IMR-90 (cell line): ENCODE data around the gene ST3GAL4. TPM values are rescaled to one million over a fixed set of nuclear protein-coding genes. Genes with fewer than 3 reads are reported as not detected.

Experiments
- ATAC-seq: fragments of 200-7000 bp; cut with Tn5 transposase; 2 replicates; pipeline ENCODE4 v1.9.1; 2020; ENCODE audit warnings: low read depth, mild to moderate bottlenecking, moderate library complexity
- BruUV-seq: library from RNA; stranded (reverse); fragments of 400-500 nt; replicated peaks from 2 replicates; lab custom pipeline; 2021; lab: Mats Ljungman, UMichigan
- CTCF ChIA-PET: fragments of 300-600 bp; formaldehyde crosslinking; extraction: SDS; loops from one replicate; lab custom pipeline; 2021; ENCODE audit warnings: antibody characterized with exemption; lab: Yijun Ruan, JAX
- POLR2A ChIA-PET: fragments of 300-600 bp; sonication (Branson Sonifier 250); formaldehyde crosslinking; loops from one replicate; lab custom pipeline; 2022; ENCODE audit warnings: antibody characterized with exemption; ENCODE audit not compliant: unreplicated experiment; lab: Charles Lee
- DNase-seq: peaks from one replicate; pipeline ENCODE4 v3.0.0; 2013
- H2AFZ ChIP-seq: replicated peaks from 2 replicates; pipeline ENCODE3; 2013; ENCODE audit warnings: low read length, mild to moderate bottlenecking; ENCODE audit not compliant: poor library complexity
- H2AK5ac ChIP-seq: 2 replicates; pipeline ENCODE4 v1.6.1; 2013; ENCODE audit warnings: low read depth, low read length, inconsistent platforms
- H2AK9ac ChIP-seq: replicated peaks from 2 replicates; pipeline ENCODE3; 2013; ENCODE audit warnings: mild to moderate bottlenecking, low read depth, low read length, moderate library complexity; ENCODE audit not compliant: poor library complexity
- H2BK120ac ChIP-seq: 2 replicates; pipeline ENCODE4 v1.6.1; 2013; ENCODE audit warnings: low read depth, low read length, inconsistent platforms
- H2BK15ac ChIP-seq: 3 replicates; pipeline ENCODE4 v1.6.1; 2013; ENCODE audit warnings: low read depth, low read length, inconsistent platforms
- H2BK20ac ChIP-seq: 2 replicates; pipeline ENCODE4 v1.6.1; 2013; ENCODE audit warnings: low read depth, mild to moderate bottlenecking, inconsistent platforms, low read length, moderate library complexity
- H2BK5ac ChIP-seq: 2 replicates; pipeline ENCODE4 v1.6.1; 2013; ENCODE audit warnings: mild to moderate bottlenecking, low read depth, low read length, inconsistent platforms; ENCODE audit not compliant: poor library complexity, severe bottlenecking
- H3K14ac ChIP-seq: replicated peaks from 2 replicates; pipeline ENCODE4 v1.6.1; 2013; ENCODE audit warnings: low read depth, low read length, inconsistent platforms
- H3K18ac ChIP-seq: 2 replicates; pipeline ENCODE4 v1.6.1; 2013; ENCODE audit warnings: low read depth, low read length, control low read depth
- H3K23ac ChIP-seq: 2 replicates; pipeline ENCODE4 v1.6.1; 2013; ENCODE audit warnings: low read depth, low read length, inconsistent platforms
- H3K27ac ChIP-seq: 2 replicates; pipeline ENCODE4 v1.5.1; 2013; ENCODE audit warnings: mild to moderate bottlenecking, control low read depth, low read length; ENCODE audit not compliant: insufficient read depth
- H3K27me3 ChIP-seq: 2 replicates; pipeline ENCODE4 v1.6.1; 2013; ENCODE audit warnings: low read length; ENCODE audit not compliant: control insufficient read depth, insufficient read depth
- H3K36me3 ChIP-seq: 2 replicates; pipeline ENCODE4 v1.6.1; 2013; ENCODE audit warnings: low read length, mixed read lengths; ENCODE audit not compliant: control insufficient read depth, insufficient read depth
- H3K4ac ChIP-seq: 2 replicates; pipeline ENCODE4 v1.6.1; 2013; ENCODE audit warnings: low read depth, low read length, inconsistent platforms
- H3K4me1 ChIP-seq: 2 replicates; pipeline ENCODE4 v1.6.1; 2013; ENCODE audit warnings: low read length, mixed read lengths; ENCODE audit not compliant: control insufficient read depth, insufficient read depth
- H3K4me2 ChIP-seq: 2 replicates; pipeline ENCODE4 v1.6.1; 2013; ENCODE audit warnings: low read depth, mild to moderate bottlenecking, control low read depth, low read length, moderate library complexity
- H3K4me3 ChIP-seq: 2 replicates; pipeline ENCODE4 v1.5.1; 2013; ENCODE audit warnings: low read depth, mild to moderate bottlenecking, control low read depth, low read length, moderate library complexity; ENCODE audit not compliant: insufficient read depth
- H3K56ac ChIP-seq: 2 replicates; pipeline ENCODE4 v1.6.1; 2013; ENCODE audit warnings: low read length, inconsistent platforms; ENCODE audit not compliant: insufficient read depth; ENCODE audit errors: extremely low read depth
- H3K79me1 ChIP-seq, 2 experiments: 2 replicates each; pipeline ENCODE4 v1.6.1; 2013; ENCODE audit warnings: low read length in 2 of 2, inconsistent platforms in 1 of 2, low read depth in 1 of 2
- H3K9ac ChIP-seq: 2 replicates; pipeline ENCODE4 v1.6.1; 2013; ENCODE audit warnings: low read depth, low read length, control low read depth
- H3K9me1 ChIP-seq: 2 replicates; pipeline ENCODE4 v1.6.1; 2013; ENCODE audit warnings: low read length, inconsistent platforms; ENCODE audit not compliant: insufficient read depth
- H3K9me3 ChIP-seq: 2 replicates; pipeline ENCODE4 v1.6.1; 2013; ENCODE audit warnings: low read length; ENCODE audit not compliant: control insufficient read depth, insufficient read depth
- H4K20me1 ChIP-seq: 2 replicates; pipeline ENCODE4 v1.6.1; 2013; ENCODE audit warnings: low read length, inconsistent platforms; ENCODE audit not compliant: insufficient read depth
- H4K5ac ChIP-seq: 2 replicates; pipeline ENCODE4 v1.6.1; 2013; ENCODE audit warnings: mild to moderate bottlenecking, low read depth, low read length, control low read depth
- H4K8ac ChIP-seq, 2 experiments: 2 replicates each; pipeline ENCODE4 v1.6.1; 2013; ENCODE audit warnings: low read depth in 2 of 2, low read length in 2 of 2, control low read depth in 1 of 2, inconsistent platforms in 1 of 2
- H4K91ac ChIP-seq: 2 replicates; pipeline ENCODE4 v1.6.1; 2013; ENCODE audit warnings: low read depth, low read length, inconsistent platforms; ENCODE audit not compliant: insufficient read depth
- BHLHE40 ChIP-seq: fragments of 150-350 bp; IDR thresholded peaks from 2 replicates; pipeline ENCODE4 v1.6.1; 2016; ENCODE audit warnings: mild to moderate bottlenecking, low read depth, low read length
- CEBPB ChIP-seq: IDR thresholded peaks from 2 replicates; pipeline ENCODE4 v1.6.1; 2012; ENCODE audit warnings: low read depth, low read length, improper control_type of control experiment
- CHD1 ChIP-seq: IDR thresholded peaks from 2 replicates; pipeline ENCODE4 v1.6.1; 2012; ENCODE audit warnings: low read depth, low read length, improper control_type of control experiment
- CTCF ChIP-seq: conservative IDR thresholded peaks from 2 replicates; pipeline ENCODE4 v1.5.1; 2012; ENCODE audit warnings: mild to moderate bottlenecking, low read depth, low read length, improper control_type of control experiment
- ELK1 ChIP-seq: fragments of 150-350 bp; IDR thresholded peaks from 2 replicates; pipeline ENCODE4 v1.6.1; 2016; ENCODE audit warnings: low read depth, mild to moderate bottlenecking, low read length, moderate library complexity, borderline replicate concordance
- FOS ChIP-seq: fragments of 150-350 bp; IDR thresholded peaks from 2 replicates; pipeline ENCODE4 v1.6.1; 2016; ENCODE audit warnings: low read depth, low read length
- MAFK ChIP-seq: IDR thresholded peaks from 2 replicates; pipeline ENCODE4 v1.6.1; 2012; ENCODE audit warnings: low read depth, low read length, improper control_type of control experiment
- MAZ ChIP-seq: IDR thresholded peaks from 2 replicates; pipeline ENCODE4 v1.6.1; 2012; ENCODE audit warnings: low read depth, mild to moderate bottlenecking, low read length, improper control_type of control experiment, moderate library complexity, borderline replicate concordance
- MXI1 ChIP-seq: IDR thresholded peaks from 2 replicates; pipeline ENCODE4 v1.6.1; 2012; ENCODE audit warnings: low read depth, mild to moderate bottlenecking, low read length, moderate library complexity, borderline replicate concordance
- NFE2L2 ChIP-seq: fragments of 150-350 bp; IDR thresholded peaks from 2 replicates; pipeline ENCODE4 v1.6.1; 2016; ENCODE audit warnings: low read depth, mild to moderate bottlenecking, low read length
- POLR2A ChIP-seq: IDR thresholded peaks from 2 replicates; pipeline ENCODE4 v1.6.1; 2012; ENCODE audit warnings: mild to moderate bottlenecking, low read depth, low read length
- RAD21 ChIP-seq: IDR thresholded peaks from 2 replicates; pipeline ENCODE4 v1.6.1; 2012; ENCODE audit warnings: low read length, improper control_type of control experiment
- RCOR1 ChIP-seq: IDR thresholded peaks from 2 replicates; pipeline ENCODE4 v1.6.1; 2012; ENCODE audit warnings: mild to moderate bottlenecking, low read length, improper control_type of control experiment; ENCODE audit not compliant: insufficient replicate concordance
- RFX5 ChIP-seq: IDR thresholded peaks from 2 replicates; pipeline ENCODE4 v1.8.0; 2012; ENCODE audit warnings: low read depth, mild to moderate bottlenecking, low read length, moderate library complexity
- SMC3 ChIP-seq: fragments of 150-350 bp; IDR thresholded peaks from 2 replicates; pipeline ENCODE4 v1.6.1; 2016; ENCODE audit warnings: low read depth, mild to moderate bottlenecking, antibody characterized with exemption, low read length, moderate library complexity
- USF2 ChIP-seq: fragments of 150-350 bp; IDR thresholded peaks from 2 replicates; pipeline ENCODE4 v1.6.1; 2017; ENCODE audit warnings: mild to moderate bottlenecking, antibody characterized with exemption, low read length, low read depth
- WGBS, 2 experiments: methylation state at CpG; one replicate each; pipeline versions ENCODE4 v1.1.5 to v1.1.7; 2013; ENCODE audit warnings: missing lambda C conversion rate in 2 of 2; ENCODE audit not compliant: insufficient read length in 1 of 2; ENCODE audit errors: extremely low coverage in 2 of 2; 5-methylcytosine and 5-hydroxymethylcytosine counted together
- dilution Hi-C: fragments of 300-500 bp; cut with HindIII; formaldehyde crosslinking; loops from one replicate; pipeline ENCODE4 v1.14.3; 2018; ENCODE audit warnings: low sequenced_read_pairs; ENCODE audit not compliant: unreplicated experiment
- in situ Hi-C: fragments of 300-500 bp; cut with MboI; formaldehyde crosslinking; loops from 3 replicates; pipeline ENCODE4 v1.14.3; 2019; ENCODE audit warnings: low sequenced_read_pairs, inconsistent platforms, mixed read lengths
- intact Hi-C: fragments of 100-400 bp; cut with micrococcal nuclease; formaldehyde crosslinking; loops from 2 replicates; pipeline ENCODE4 v1.10.0; 2022
- polyA plus RNA-seq, 3 experiments: library from polyadenylated mRNA; depleted of rRNA; stranded (reverse); fragments of >200 nt; gene quantifications; 2 replicates each; pipeline ENCODE4 v1.2.3, GENCODE V29; 2012; ENCODE audit warnings: low replicate concordance in 1 of 3
- total RNA-seq: library from RNA; depleted of rRNA; stranded (reverse); fragments of >200 nt; gene quantifications from 2 replicates; pipeline ENCODE4 v1.2.3, GENCODE V29; 2012

ST3GAL4 gene
- total and polyA plus RNA-seq, 2 of the 4 experiments (the other 2 are of a cell fraction), result 17.0 to 19.7 TPM

GRCh38 chr11:126322996-126323395, 32.5 kb upstream of the ST3GAL4 start:
- ATAC-seq, result no peak
- H3K4me3 ChIP-seq, result no peak overlapping the region
- H3K9ac ChIP-seq, result no peak overlapping the region
- BruUV-seq, result no TSS peak
- TF ChIP-seq POLR2A (no peak), MXI1 (no peak), SMC3 (no peak), CHD1 (no peak), RFX5 (no peak), CTCF (no peak), NFE2L2 (no peak), USF2 (no peak), CEBPB (no peak), MAZ (no peak), RCOR1 (no peak), ELK1 (no peak), RAD21 (no peak), MAFK (no peak), BHLHE40 (no peak), FOS (no peak)
- H3K27me3 ChIP-seq, result no peaks in the 10 kb centered on the region
- H4K91ac ChIP-seq, result no peak overlapping the region
- CTCF ChIA-PET, result no interaction called here
- H2BK15ac ChIP-seq, result no peak overlapping the region
- H4K5ac ChIP-seq, result no peak overlapping the region
- no peak overlapping the region for H2AK5ac ChIP-seq
- H3K18ac ChIP-seq, result no peak overlapping the region
- dilution Hi-C loops, result no loop called here
- DNase-seq, result no peak
- no peak overlapping the region for H2BK5ac ChIP-seq
- no peak overlapping the region for H2AK9ac ChIP-seq
- H2BK120ac ChIP-seq, result no peak overlapping the region
- no peak overlapping the region for H3K14ac ChIP-seq
- WGBS, 2 experiments, result no CpG with 5 or more reads among the region's 3 CpGs
- H4K8ac ChIP-seq, result no peak overlapping the region
- H2AFZ ChIP-seq, result no peak overlapping the region
- H3K79me1 ChIP-seq, result peaks cover 4 to 18% of the 10 kb centered on the region in 2 experiments; a peak in 3 of 4 replicates
- peaks cover 13% of the 10 kb centered on the region for H3K9me1 ChIP-seq
- H3K23ac ChIP-seq, result no peak overlapping the region; the same call in 1 of the 2 replicates
- H3K27ac ChIP-seq, result no peak overlapping the region
- H3K4ac ChIP-seq, result no peak overlapping the region
- no peaks in the 10 kb centered on the region for H3K9me3 ChIP-seq
- no peak overlapping the region for H3K56ac ChIP-seq
- H4K20me1 ChIP-seq, result no peaks in the 10 kb centered on the region
- intact Hi-C loops, result no loop called here
- in situ Hi-C loops, result loop anchor here (25.0 kb wide), 2 partner anchors 389 to 1014 kb away; no protein-coding TSS in a partner anchor
- H3K4me2 ChIP-seq, result no peak overlapping the region
- no peaks in the 10 kb centered on the region for H3K36me3 ChIP-seq
- H2BK20ac ChIP-seq, result no peak overlapping the region
- POLR2A ChIA-PET, result no interaction called here
- peaks cover 12% of the 10 kb centered on the region for H3K4me1 ChIP-seq
